GM12892 (cell line): Measurements from ENCODE around the gene METTL26.

Source experiments
- POLR2A ChIP-seq: IDR thresholded peaks from 2 replicates; pipeline ENCODE4 v1.6.1; 2011; ENCODE audit warnings: low read depth, low read length, control low read depth
- POLR2AphosphoS5 ChIP-seq: IDR thresholded peaks from 2 replicates; pipeline ENCODE4 v1.6.1; 2011; ENCODE audit warnings: low read depth, low read length, control low read depth
- TAF1 ChIP-seq: IDR thresholded peaks from 2 replicates; pipeline ENCODE4 v1.6.1; 2011; ENCODE audit warnings: low read depth, mild to moderate bottlenecking, control low read depth, low read length, borderline replicate concordance

DNA sequence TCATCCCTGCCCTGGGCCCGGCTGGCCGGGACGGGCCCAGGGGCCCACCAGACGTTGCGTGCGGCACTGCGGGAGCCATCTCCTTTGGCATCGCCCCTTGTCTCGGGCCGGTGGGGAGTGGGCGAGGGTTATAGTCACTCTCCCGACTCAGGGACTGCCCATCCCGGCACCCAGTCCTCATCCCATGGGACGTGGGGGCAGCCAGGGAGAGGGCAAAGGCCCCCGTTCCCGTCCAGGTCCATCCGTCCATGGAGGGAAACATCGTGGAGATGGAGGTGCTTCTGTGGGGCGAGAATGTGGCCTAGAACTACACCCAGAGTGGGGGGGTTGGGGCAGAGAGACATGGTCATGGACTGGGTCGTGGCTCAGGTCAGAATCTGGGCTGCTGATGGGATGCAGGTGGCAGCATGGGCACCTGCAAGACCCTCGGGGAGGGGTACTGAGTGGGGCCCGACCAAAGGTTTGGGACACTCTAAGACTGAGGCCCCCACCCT is 10.6 kb upstream of the METTL26 start:
- TF ChIP-seq POLR2A (no peak), POLR2AphosphoS5 (no peak), TAF1 (no peak)
